HepG2 (cell line): ENCODE measurements around the gene CAPZB. TPM values are rescaled to one million over a fixed set of nuclear protein-coding genes. Genes with fewer than 3 reads are reported as not detected.

Experiments used
- ATAC-seq: fragments of 200-7000 bp; cut with Tn5 transposase; 3 replicates; pipeline ENCODE4 v1.9.1; 2020; ENCODE audit warnings: mild to moderate bottlenecking, moderate library complexity
- BruUV-seq: library from RNA; stranded (reverse); fragments of 400-500 nt; replicated peaks from 2 replicates; lab custom pipeline; 2021; lab: Mats Ljungman, UMichigan
- CTCF ChIA-PET: fragments of 300-600 bp; formaldehyde crosslinking; extraction: SDS; loops from one replicate; lab custom pipeline; 2021; ENCODE audit warnings: low total read pairs, inconsistent platforms, low intra/inter-chr PET ratio; lab: Yijun Ruan, JAX
- POLR2A ChIA-PET: fragments of 350-600 bp; sonication (Branson Sonifier 250); formaldehyde crosslinking; loops from one replicate; lab custom pipeline; 2020; ENCODE audit warnings: antibody characterized with exemption, inconsistent platforms; lab: Yijun Ruan, JAX
- DNase-seq: peaks from one replicate; pipeline ENCODE4 v3.0.0-alpha.2; 2015; ENCODE audit warnings: low spot score
- FAIRE-seq: peaks from 3 replicates; lab custom pipeline; 2011; peaks lifted over from hg19 to GRCh38; lab: Jason Lieb, UNC
- H2AFZ ChIP-seq: one replicate; pipeline ENCODE4 v1.6.1; 2011; ENCODE audit warnings: low read length, inconsistent platforms
- H3K27ac ChIP-seq: fragments of 300-600 bp; 3 replicates; pipeline ENCODE4 v1.8.0; 2011; ENCODE audit warnings: mixed run types, mild to moderate bottlenecking, mixed read lengths, low read length, inconsistent platforms; ENCODE audit not compliant: insufficient read depth; ENCODE audit errors: extremely low read length
- H3K27me3 ChIP-seq, 2 experiments: fragments of 200-600 bp in 1 of 2; 2 replicates in 1 of 2; 3 replicates in 1 of 2; pipeline versions ENCODE4 v1.6.0 to v1.8.0; 2011; ENCODE audit warnings: low read length in 2 of 2, mild to moderate bottlenecking in 2 of 2, moderate library complexity in 2 of 2, inconsistent platforms in 1 of 2; ENCODE audit not compliant: insufficient read depth in 2 of 2, control insufficient read depth in 1 of 2
- H3K36me3 ChIP-seq, 2 experiments: fragments of 200-600 bp in 1 of 2; replicated peaks in 1 of 2; 2 replicates in 1 of 2; 3 replicates in 1 of 2; pipeline versions ENCODE4 v1.5.1 to v1.8.0; 2011; ENCODE audit warnings: low read length in 2 of 2, inconsistent platforms in 1 of 2; ENCODE audit not compliant: insufficient read depth in 2 of 2, control insufficient read depth in 1 of 2
- H3K4me1 ChIP-seq: 2 replicates; pipeline ENCODE4 v1.5.1; 2012; ENCODE audit warnings: low read length, inconsistent platforms; ENCODE audit not compliant: insufficient read depth
- H3K4me2 ChIP-seq: 2 replicates; pipeline ENCODE4 v1.6.0; 2011; ENCODE audit warnings: low read depth, low read length, inconsistent platforms
- H3K4me3 ChIP-seq, 3 experiments: fragments of 200-600 bp in 1 of 3; sonication (generic), shearing (Covaris generic) in 1 of 3; replicated peaks in 1 of 3; 2 replicates each; pipeline ENCODE4 v1.5.1; 2011 to 2016; ENCODE audit warnings: low read length in 3 of 3, inconsistent platforms in 2 of 3, low read depth in 2 of 3, mild to moderate bottlenecking in 2 of 3, control low read depth in 1 of 3, mixed read lengths in 1 of 3; ENCODE audit not compliant: insufficient read depth in 1 of 3
- H3K79me2 ChIP-seq: one replicate; pipeline ENCODE4 v1.6.1; 2011; ENCODE audit warnings: low read length, inconsistent platforms; ENCODE audit not compliant: insufficient read depth
- H3K9ac ChIP-seq: 2 replicates; pipeline ENCODE4 v1.6.0; 2011; ENCODE audit warnings: mild to moderate bottlenecking, low read depth, low read length, inconsistent platforms; ENCODE audit not compliant: insufficient read depth
- H3K9me3 ChIP-seq: 2 replicates; pipeline ENCODE4 v1.5.1; 2012; ENCODE audit warnings: mild to moderate bottlenecking, low read length
- H4K20me1 ChIP-seq: 2 replicates; pipeline ENCODE4 v1.6.0; 2011; ENCODE audit warnings: inconsistent platforms, mild to moderate bottlenecking, low read length, moderate library complexity; ENCODE audit not compliant: insufficient read depth
- CC2D1A ChIP-seq: sonication (generic); formaldehyde crosslinking; IDR thresholded peaks from 2 replicates; pipeline ENCODE4 v1.8.1; 2023; ENCODE audit warnings: mild to moderate bottlenecking, missing genetic modification reagents
- FOXA1 ChIP-seq, 2 experiments: fragments of 450-650 bp in 1 of 2; sonication (generic) in 1 of 2; formaldehyde crosslinking in 1 of 2; IDR thresholded peaks; 2 replicates each; pipeline versions ENCODE4 v1.4.0 to v1.6.1; 2016 to 2020; ENCODE audit warnings: missing genetic modification reagents in 1 of 2
- HES4 ChIP-seq: sonication (generic); formaldehyde crosslinking; IDR thresholded peaks from 2 replicates; pipeline ENCODE4 v1.9.0; 2021; ENCODE audit warnings: mild to moderate bottlenecking, missing genetic modification reagents, borderline replicate concordance
- HOXA5 ChIP-seq: sonication (generic); formaldehyde crosslinking; IDR thresholded peaks from 2 replicates; pipeline ENCODE4 v1.4.0; 2020; ENCODE audit warnings: missing genetic modification reagents
- JUND ChIP-seq: sonication (generic); formaldehyde crosslinking; IDR thresholded peaks from 2 replicates; pipeline ENCODE4 v1.8.0; 2022; ENCODE audit warnings: mild to moderate bottlenecking, missing genetic modification reagents
- NCOA2 ChIP-seq: sonication (generic); formaldehyde crosslinking; IDR thresholded peaks from 2 replicates; pipeline ENCODE4 v1.8.0; 2022; ENCODE audit warnings: inconsistent platforms
- RFXANK ChIP-seq: IDR thresholded peaks from 2 replicates; pipeline ENCODE4 v1.6.1; 2016
- RFXAP ChIP-seq: sonication (generic); formaldehyde crosslinking; IDR thresholded peaks from 2 replicates; pipeline ENCODE4 v1.4.0; 2020; ENCODE audit warnings: missing genetic modification reagents, borderline replicate concordance
- ZBTB1 ChIP-seq: sonication (generic); formaldehyde crosslinking; IDR thresholded peaks from 2 replicates; pipeline ENCODE4 v1.4.0; 2020; ENCODE audit warnings: missing genetic modification reagents, borderline replicate concordance
- ZBTB33 ChIP-seq: sonication (generic); formaldehyde crosslinking; IDR thresholded peaks from 2 replicates; pipeline ENCODE4 v1.4.0; 2020; ENCODE audit warnings: missing genetic modification reagents
- ZNF331 ChIP-seq: sonication (generic); formaldehyde crosslinking; IDR thresholded peaks from 2 replicates; pipeline ENCODE4 v1.4.0; 2020; ENCODE audit warnings: missing genetic modification reagents
- WGBS: methylation state at CpG from one replicate; pipeline ENCODE4 v1.1.6; 2017; ENCODE audit warnings: low lambda C conversion rate; 5-methylcytosine and 5-hydroxymethylcytosine counted together
- in situ Hi-C: cut with HindIII; loops from 2 replicates; pipeline ENCODE4 v1.10.0; 2017; ENCODE audit warnings: low pct_unique_long_range_greater_than_20kb; ENCODE audit not compliant: extremely low pct_ligation_motif_present
- intact Hi-C: fragments of 100-400 bp; cut with micrococcal nuclease; formaldehyde crosslinking; loops from one replicate; pipeline ENCODE4 v1.10.0; 2022; ENCODE audit not compliant: unreplicated experiment
- polyA plus RNA-seq, 8 experiments: library from polyadenylated mRNA; depleted of rRNA in 3 of 8; stranded (reverse) in 7 of 8; unstranded in 1 of 8; fragments of >200 nt; fragmentation: Illumina TruSeq in 4 of 8; extraction: Trizol in 4 of 8; gene quantifications; 2 replicates each; pipeline versions ENCODE4 v1.2.1 to v1.2.3, GENCODE V29; 2011 to 2016; ENCODE audit warnings: low read depth in 4 of 8, missing spikeins in 1 of 8, mixed read lengths in 1 of 8; ENCODE audit not compliant: insufficient read depth in 1 of 8
- total RNA-seq, 5 experiments: library from RNA; depleted of rRNA; stranded (reverse); fragments of >200 nt; fragmentation: Illumina TruSeq; extraction: Trizol; gene quantifications; 2 replicates each; pipeline ENCODE4 v1.2.3, GENCODE V29; 2016; ENCODE audit warnings: low read depth in 1 of 5
- TF ChIP-seq, protein P1 (sequence below): sonication (generic); formaldehyde crosslinking; IDR thresholded peaks from 2 replicates; pipeline ENCODE4 v1.8.0; 2022; ENCODE audit warnings: missing genetic modification reagents, mild to moderate bottlenecking, moderate library complexity, borderline replicate concordance

The CAPZB gene
- total and polyA plus RNA-seq, 2 of the 13 experiments (the other 11 are each of a cell fraction or from before 2014, with no cell fraction given) = 58.9 to 76.9 TPM

GRCh38 chr1:19465123-19465522, 20.2 kb downstream of the CAPZB start:
- intact Hi-C loops = no loop called here
- H3K9ac ChIP-seq = no peak overlapping the region
- no peak for DNase-seq
- no peak overlapping the region for H3K27ac ChIP-seq
- H3K36me3 ChIP-seq = peaks cover 6 to 17% of the 10 kb centered on the region in 2 experiments; a peak in 4 of 5 replicates
- ATAC-seq = no peak
- POLR2A ChIA-PET = interaction anchor here (1.5 kb wide), 1 partner anchor 56 kb away, joined by 3 read pairs; no protein-coding TSS in a partner anchor
- H3K79me2 ChIP-seq = peaks cover 85% of the 10 kb centered on the region
- no peaks in the 10 kb centered on the region for H3K9me3 ChIP-seq
- peaks cover 51% of the 10 kb centered on the region for H4K20me1 ChIP-seq
- H3K27me3 ChIP-seq = no peaks in the 10 kb centered on the region
- no peak for FAIRE-seq
- no peak for TF ChIP-seq HES4 (CRISPR knock-in tag)
- TF ChIP-seq, protein P1, sequence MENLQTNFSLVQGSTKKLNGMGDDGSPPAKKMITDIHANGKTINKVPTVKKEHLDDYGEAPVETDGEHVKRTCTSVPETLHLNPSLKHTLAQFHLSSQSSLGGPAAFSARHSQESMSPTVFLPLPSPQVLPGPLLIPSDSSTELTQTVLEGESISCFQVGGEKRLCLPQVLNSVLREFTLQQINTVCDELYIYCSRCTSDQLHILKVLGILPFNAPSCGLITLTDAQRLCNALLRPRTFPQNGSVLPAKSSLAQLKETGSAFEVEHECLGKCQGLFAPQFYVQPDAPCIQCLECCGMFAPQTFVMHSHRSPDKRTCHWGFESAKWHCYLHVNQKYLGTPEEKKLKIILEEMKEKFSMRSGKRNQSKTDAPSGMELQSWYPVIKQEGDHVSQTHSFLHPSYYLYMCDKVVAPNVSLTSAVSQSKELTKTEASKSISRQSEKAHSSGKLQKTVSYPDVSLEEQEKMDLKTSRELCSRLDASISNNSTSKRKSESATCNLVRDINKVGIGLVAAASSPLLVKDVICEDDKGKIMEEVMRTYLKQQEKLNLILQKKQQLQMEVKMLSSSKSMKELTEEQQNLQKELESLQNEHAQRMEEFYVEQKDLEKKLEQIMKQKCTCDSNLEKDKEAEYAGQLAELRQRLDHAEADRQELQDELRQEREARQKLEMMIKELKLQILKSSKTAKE (CRISPR knock-in tag) = no peak
- TF ChIP-seq ZBTB1 (CRISPR knock-in tag) = no peak
- no peak for TF ChIP-seq ZBTB33 (CRISPR knock-in tag)
- TF ChIP-seq CC2D1A (CRISPR knock-in tag) = no peak
- no peak for TF ChIP-seq NCOA2
- no peak for TF ChIP-seq FOXA1 (IDR thresholded peaks at IDR 0.05)
- no peak for TF ChIP-seq FOXA1 (CRISPR knock-in tag; IDR thresholded peaks at IDR 0.05)
- no peak for TF ChIP-seq ZNF331
- TF ChIP-seq HOXA5 (CRISPR knock-in tag) = no peak
- TF ChIP-seq RFXANK (CRISPR knock-in tag) = no peak
- TF ChIP-seq RFXAP (CRISPR knock-in tag) = no peak
- TF ChIP-seq JUND (CRISPR knock-in tag) = no peak
- TF ChIP-seq, all 625 proteins: peak for 0
- Histone ChIP-seq H3K4me2 (no peak overlapping the region), H3K4me3 (no peak overlapping the region), H3K4me1 (peaks cover 43% of the 10 kb centered on the region), H2AFZ (no peak overlapping the region)
- BruUV-seq = no TSS peak
- CTCF ChIA-PET = no interaction called here
- 92% methylated on average over 1 of the region's 2 CpGs for WGBS
- in situ Hi-C loops = no loop called here
